Stomach (tissue), 4 donors: Measurements from ENCODE around the gene PBX3.

Source experiments
- CTCF ChIP-seq, 7 experiments: fragments of 450-650 bp in 4 of 7; fragments of 200-600 bp in 3 of 7; sonication (generic) in 3 of 7; IDR thresholded peaks; one replicate each; pipeline ENCODE4 v1.5.1; 2016 to 2019; ENCODE audit warnings: antibody characterized with exemption in 7 of 7, control low read depth in 2 of 7, mild to moderate bottlenecking in 1 of 7
- EP300 ChIP-seq: sonication (generic); formaldehyde crosslinking; IDR thresholded peaks from one replicate; pipeline ENCODE4 v1.6.1; 2017; ENCODE audit warnings: antibody characterized with exemption

DNA sequence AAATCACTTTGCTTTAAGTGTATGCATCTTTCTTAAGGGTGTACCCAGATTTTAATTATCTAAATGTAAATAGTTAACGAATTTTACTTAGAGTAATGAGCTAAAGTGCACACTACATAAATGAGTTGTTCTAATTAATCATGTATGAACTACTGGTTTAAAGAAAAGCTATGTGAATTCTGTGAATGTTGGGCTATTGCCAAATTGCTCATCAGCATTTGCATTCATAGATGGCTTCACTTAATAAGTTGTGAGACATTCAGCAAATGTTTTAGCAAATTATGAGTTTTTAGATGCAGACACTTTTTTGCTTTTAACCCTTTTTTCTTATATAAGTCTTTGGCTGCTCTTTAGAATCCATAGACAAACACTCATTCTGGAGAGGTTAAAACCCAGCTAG lies 175.7 kb downstream of the PBX3 start:
- TF ChIP-seq EP300 (no peak), CTCF (IDR thresholded peaks at IDR 0.05) (no peak)
